Mesendoderm (in vitro differentiated cells): Measurements from ENCODE around the gene ATG101. TPM values are rescaled to one million over a fixed set of nuclear protein-coding genes. Genes with fewer than 3 reads are reported as not detected.

Experiments
- DNase-seq: peaks from one replicate; pipeline ENCODE4 v3.0.0; 2013
- H2AK5ac ChIP-seq: 2 replicates; pipeline ENCODE4 v1.6.1; 2013; ENCODE audit warnings: low read length, inconsistent platforms
- H2BK120ac ChIP-seq: 2 replicates; pipeline ENCODE4 v1.6.1; 2013; ENCODE audit warnings: low read depth, mild to moderate bottlenecking, low read length, moderate library complexity, mixed read lengths
- H2BK15ac ChIP-seq: replicated peaks from 2 replicates; pipeline ENCODE4 v1.6.1; 2013; ENCODE audit warnings: low read depth, mild to moderate bottlenecking, moderate library complexity
- H2BK5ac ChIP-seq: 2 replicates; pipeline ENCODE4 v1.6.1; 2013; ENCODE audit warnings: low read length, inconsistent platforms
- H3K18ac ChIP-seq: 2 replicates; pipeline ENCODE4 v1.6.1; 2013; ENCODE audit warnings: mild to moderate bottlenecking, low read length, mixed read lengths
- H3K23ac ChIP-seq: one replicate; pipeline ENCODE4 v1.6.1; 2013; ENCODE audit warnings: low read length
- H3K27ac ChIP-seq: 2 replicates; pipeline ENCODE4 v1.5.1; 2013; ENCODE audit warnings: low read depth, mild to moderate bottlenecking, inconsistent platforms, low read length, moderate library complexity
- H3K27me3 ChIP-seq: 2 replicates; pipeline ENCODE4 v1.6.1; 2013; ENCODE audit warnings: low read length, control low read depth, mild to moderate bottlenecking, inconsistent platforms; ENCODE audit not compliant: insufficient read depth, poor library complexity
- H3K36me3 ChIP-seq: 2 replicates; pipeline ENCODE4 v1.6.1; 2013; ENCODE audit warnings: low read length, inconsistent platforms; ENCODE audit not compliant: control insufficient read depth, insufficient read depth
- H3K4ac ChIP-seq: one replicate; pipeline ENCODE4 v1.6.1; 2013; ENCODE audit warnings: low read depth, mild to moderate bottlenecking, low read length, moderate library complexity
- H3K4me1 ChIP-seq: 2 replicates; pipeline ENCODE4 v1.6.1; 2013; ENCODE audit warnings: low read depth, low read length, inconsistent platforms; ENCODE audit not compliant: control insufficient read depth
- H3K4me2 ChIP-seq: 2 replicates; pipeline ENCODE4 v1.6.1; 2013; ENCODE audit warnings: low read length
- H3K4me3 ChIP-seq: 2 replicates; pipeline ENCODE4 v1.5.1; 2013; ENCODE audit warnings: mild to moderate bottlenecking, low read length
- H3K56ac ChIP-seq: one replicate; pipeline ENCODE4 v1.6.1; 2013; ENCODE audit warnings: low read length
- H3K79me1 ChIP-seq: 2 replicates; pipeline ENCODE4 v1.6.1; 2013; ENCODE audit warnings: low read length, inconsistent platforms
- H3K79me2 ChIP-seq: 2 replicates; pipeline ENCODE4 v1.6.1; 2013; ENCODE audit warnings: mild to moderate bottlenecking, low read length; ENCODE audit not compliant: control insufficient read depth, insufficient read depth
- H3K9ac ChIP-seq: 2 replicates; pipeline ENCODE4 v1.6.1; 2013; ENCODE audit warnings: low read length, inconsistent platforms
- H4K5ac ChIP-seq: one replicate; pipeline ENCODE4 v1.6.1; 2013; ENCODE audit warnings: low read length
- H4K8ac ChIP-seq: one replicate; pipeline ENCODE4 v1.6.1; 2013; ENCODE audit warnings: low read depth, mild to moderate bottlenecking, control low read depth, low read length, moderate library complexity
- whole genome bisulfite sequencing: extraction: QIAGEN DNeasy Blood & Tissue Kit; methylation state at CpG from one replicate; pipeline ENCODE4 v1.1.7; 2013; ENCODE audit warnings: low lambda C conversion rate, missing lambda C conversion rate; ENCODE audit not compliant: insufficient coverage; ENCODE audit errors: extremely low coverage; 5-methylcytosine and 5-hydroxymethylcytosine counted together
- polyA plus RNA-seq, 2 experiments: library from polyadenylated mRNA; stranded (reverse); fragments of 200-250 nt; gene quantifications; one replicate each; pipeline ENCODE4 v1.2.3, GENCODE V29; 2013

The ATG101 gene, protein sequence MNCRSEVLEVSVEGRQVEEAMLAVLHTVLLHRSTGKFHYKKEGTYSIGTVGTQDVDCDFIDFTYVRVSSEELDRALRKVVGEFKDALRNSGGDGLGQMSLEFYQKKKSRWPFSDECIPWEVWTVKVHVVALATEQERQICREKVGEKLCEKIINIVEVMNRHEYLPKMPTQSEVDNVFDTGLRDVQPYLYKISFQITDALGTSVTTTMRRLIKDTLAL
- polyA plus RNA-seq (2013, experiment 1 of 2) = 30.6 TPM
- polyA plus RNA-seq (2013, experiment 2 of 2) = 30.0 TPM

GRCh38 chr12:52069327-52070184 lies at the start of gene ATG101:
Gene ATG101 (plus strand): TSS chr12:52069978. CDS start chr12:52073651, 3,673 bp downstream.
- WGBS = no CpG with 5 or more reads among the region's 60 CpGs
- DNase-seq = peak; percentile 98

DNA sequence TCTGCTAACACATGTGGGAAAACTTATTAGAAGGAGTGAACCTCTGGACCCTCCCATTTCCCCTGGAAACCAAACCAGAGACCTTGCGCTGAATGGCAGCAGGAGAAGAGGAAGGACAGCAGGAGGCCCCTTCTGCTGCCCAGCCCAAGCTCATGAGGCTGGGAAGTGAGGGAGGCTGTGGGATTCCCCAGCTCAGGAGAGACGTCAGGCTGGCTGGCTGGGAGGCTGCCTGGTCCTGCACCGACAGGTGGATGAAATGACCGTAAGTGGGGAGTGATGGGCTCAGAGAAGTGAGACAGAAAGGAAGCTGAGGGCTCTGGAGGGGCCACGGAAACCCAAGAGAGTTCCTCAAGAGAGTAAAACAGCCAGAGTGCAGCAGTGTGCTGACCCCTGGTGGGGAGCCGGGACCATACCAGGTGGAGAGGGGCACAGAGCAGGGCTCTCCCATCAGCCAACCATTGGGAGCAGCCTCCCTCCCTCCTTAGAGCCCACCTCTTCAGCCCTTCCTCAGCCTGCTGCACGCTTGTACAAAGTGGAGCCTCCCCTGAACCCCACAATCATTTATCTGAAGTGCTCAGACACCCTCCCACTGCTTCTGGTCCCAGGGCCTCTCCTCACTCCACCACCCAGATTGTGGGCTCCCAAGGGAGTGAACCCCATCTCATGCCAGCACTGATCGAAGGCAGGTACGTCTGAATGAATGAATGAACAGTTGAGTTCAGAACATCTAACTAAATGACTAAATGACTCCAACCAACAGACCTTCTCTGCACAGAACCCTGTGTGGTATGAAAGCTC lies 49.0 kb upstream of the ATG101 start:
- no peaks in the 10 kb centered on the region for H3K27me3 ChIP-seq
- no peak overlapping the region for H3K27ac ChIP-seq
- peak; percentile 85 for DNase-seq
- H3K4me2 ChIP-seq = no peak overlapping the region
- no peak overlapping the region for H2BK15ac ChIP-seq
- WGBS = no CpG with 5 or more reads among the region's 9 CpGs
- H2BK120ac ChIP-seq = no peak overlapping the region
- no peak overlapping the region for H3K56ac ChIP-seq
- no peak overlapping the region for H2BK5ac ChIP-seq
- no peak overlapping the region for H3K23ac ChIP-seq
- H4K5ac ChIP-seq = no peak overlapping the region
- H3K18ac ChIP-seq = no peak overlapping the region
- no peaks in the 10 kb centered on the region for H3K79me2 ChIP-seq
- H4K8ac ChIP-seq = no peak overlapping the region
- H2AK5ac ChIP-seq = no peak overlapping the region
- H3K4me1 ChIP-seq = no peaks in the 10 kb centered on the region
- H3K4me3 ChIP-seq = no peak overlapping the region
- no peak overlapping the region for H3K9ac ChIP-seq
- H3K36me3 ChIP-seq = no peaks in the 10 kb centered on the region
- H3K4ac ChIP-seq = no peak overlapping the region
- H3K79me1 ChIP-seq = no peaks in the 10 kb centered on the region

More at GRCh38 chr12:52069327-52070184, at the start of gene ATG101:
- H3K27ac ChIP-seq = no peak within 1 kb of the TSS
- H4K5ac ChIP-seq = no peak within 1 kb of the TSS
- no peak within 1 kb of the TSS for H3K4ac ChIP-seq
- peaks cover 6% of the 10 kb centered on the region for H3K4me1 ChIP-seq
- H2BK15ac ChIP-seq = no peak within 1 kb of the TSS
- H3K18ac ChIP-seq = peak within 1 kb of the TSS; percentile 3
- peak within 1 kb of the TSS; percentile 99 for H3K4me2 ChIP-seq
- peak within 1 kb of the TSS; percentile 95 for H3K23ac ChIP-seq
- peak within 1 kb of the TSS; percentile 62 for H2AK5ac ChIP-seq
- peaks cover 35% of the 10 kb centered on the region for H3K79me2 ChIP-seq
- peak within 1 kb of the TSS; percentile 98 for H3K56ac ChIP-seq
- H4K8ac ChIP-seq = no peak within 1 kb of the TSS
- H2BK5ac ChIP-seq = peak within 1 kb of the TSS; percentile 92
- peak within 1 kb of the TSS; percentile 33 for H2BK120ac ChIP-seq
- H3K36me3 ChIP-seq = peaks cover 4% of the 10 kb centered on the region
- peaks cover 23% of the 10 kb centered on the region for H3K79me1 ChIP-seq
- peak within 1 kb of the TSS; percentile 97 for H3K9ac ChIP-seq
- H3K27me3 ChIP-seq = no peaks in the 10 kb centered on the region
- peak within 1 kb of the TSS; percentile 96 for H3K4me3 ChIP-seq

- H2AK5ac ChIP-seq = no peak overlapping the region
- H4K5ac ChIP-seq = no peak overlapping the region
- H3K56ac ChIP-seq = peak overlapping the region; percentile 19
- no peaks in the 10 kb centered on the region for H3K79me2 ChIP-seq
- no peaks in the 10 kb centered on the region for H3K27me3 ChIP-seq
- no peak overlapping the region for H3K18ac ChIP-seq
- peaks cover 2% of the 10 kb centered on the region for H3K4me1 ChIP-seq
- H3K27ac ChIP-seq = no peak overlapping the region
- H3K36me3 ChIP-seq = no peaks in the 10 kb centered on the region
- no peak overlapping the region for H2BK15ac ChIP-seq
- no CpG with 5 or more reads among the region's 14 CpGs for WGBS
- H3K9ac ChIP-seq = peak overlapping the region; percentile 3
- peak overlapping the region; percentile 36 for H3K4me2 ChIP-seq
- no peak overlapping the region for H3K4me3 ChIP-seq
- H4K8ac ChIP-seq = no peak overlapping the region
- no peaks in the 10 kb centered on the region for H3K79me1 ChIP-seq
- no peak overlapping the region for H3K4ac ChIP-seq
- H2BK5ac ChIP-seq = no peak overlapping the region
- H3K23ac ChIP-seq = no peak overlapping the region
- no peak overlapping the region for H2BK120ac ChIP-seq
- DNase-seq = peak; percentile 50
These were observed 47.0 kb upstream of the ATG101 start for GRCh38 chr12:52022841-52023181.

DNA sequence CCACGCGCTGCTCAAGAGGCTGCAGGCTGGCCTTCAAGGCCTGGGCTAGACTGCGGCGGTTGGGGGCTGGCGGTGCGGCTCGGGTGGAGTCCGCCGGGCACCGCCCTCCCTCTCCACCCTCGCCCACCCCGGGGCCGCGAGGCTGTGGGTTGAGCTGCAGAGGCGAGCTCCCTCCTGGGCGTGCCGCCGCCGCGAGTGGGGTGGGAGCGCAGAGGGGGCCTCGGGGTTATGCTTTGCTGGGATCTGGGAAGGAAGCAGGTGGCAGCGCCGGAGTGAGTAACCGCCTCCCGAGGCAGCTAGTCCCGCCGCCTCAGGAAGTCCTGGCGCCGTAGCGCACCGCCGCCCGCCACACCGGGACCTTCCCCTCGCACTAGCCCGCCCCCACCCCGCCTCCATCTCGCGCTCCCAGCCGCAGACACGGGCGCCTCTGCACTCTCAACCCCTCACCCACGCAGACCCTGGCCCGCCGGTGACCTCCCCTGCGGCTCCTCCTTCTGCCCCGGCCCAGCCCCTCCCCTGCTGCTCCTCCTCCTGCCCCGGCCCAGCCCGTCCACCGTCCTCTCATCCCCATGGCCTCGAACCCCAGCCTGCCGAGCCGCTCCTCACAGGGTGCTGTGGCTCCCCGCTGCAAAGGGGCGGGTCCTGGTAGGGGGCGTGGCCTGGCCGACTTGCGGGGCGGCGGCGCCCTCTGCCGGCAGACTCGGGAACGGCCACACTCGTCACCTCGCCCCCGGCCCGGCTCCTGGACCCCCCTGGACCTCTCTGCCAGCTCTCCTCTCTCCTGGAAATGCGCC lies 46.4 kb upstream of the ATG101 start:
- Histone ChIP-seq H2AK5ac (no peak overlapping the region), H3K79me1 (no peaks in the 10 kb centered on the region), H3K4me1 (peaks cover 2% of the 10 kb centered on the region), H2BK120ac (no peak overlapping the region), H4K8ac (no peak overlapping the region), H4K5ac (no peak overlapping the region), H3K4ac (no peak overlapping the region), H3K27ac (no peak overlapping the region), H3K4me2 (peak overlapping the region; percentile 36), H3K18ac (no peak overlapping the region), H3K36me3 (no peaks in the 10 kb centered on the region), H3K27me3 (no peaks in the 10 kb centered on the region), H3K23ac (no peak overlapping the region), H2BK5ac (no peak overlapping the region), H3K4me3 (no peak overlapping the region), H3K79me2 (no peaks in the 10 kb centered on the region), H3K9ac (peak overlapping the region; percentile 53), H3K56ac (peak overlapping the region; percentile 52), H2BK15ac (no peak overlapping the region)
- peak; percentile 80 for DNase-seq
- WGBS = no CpG with 5 or more reads among the region's 70 CpGs

DNA sequence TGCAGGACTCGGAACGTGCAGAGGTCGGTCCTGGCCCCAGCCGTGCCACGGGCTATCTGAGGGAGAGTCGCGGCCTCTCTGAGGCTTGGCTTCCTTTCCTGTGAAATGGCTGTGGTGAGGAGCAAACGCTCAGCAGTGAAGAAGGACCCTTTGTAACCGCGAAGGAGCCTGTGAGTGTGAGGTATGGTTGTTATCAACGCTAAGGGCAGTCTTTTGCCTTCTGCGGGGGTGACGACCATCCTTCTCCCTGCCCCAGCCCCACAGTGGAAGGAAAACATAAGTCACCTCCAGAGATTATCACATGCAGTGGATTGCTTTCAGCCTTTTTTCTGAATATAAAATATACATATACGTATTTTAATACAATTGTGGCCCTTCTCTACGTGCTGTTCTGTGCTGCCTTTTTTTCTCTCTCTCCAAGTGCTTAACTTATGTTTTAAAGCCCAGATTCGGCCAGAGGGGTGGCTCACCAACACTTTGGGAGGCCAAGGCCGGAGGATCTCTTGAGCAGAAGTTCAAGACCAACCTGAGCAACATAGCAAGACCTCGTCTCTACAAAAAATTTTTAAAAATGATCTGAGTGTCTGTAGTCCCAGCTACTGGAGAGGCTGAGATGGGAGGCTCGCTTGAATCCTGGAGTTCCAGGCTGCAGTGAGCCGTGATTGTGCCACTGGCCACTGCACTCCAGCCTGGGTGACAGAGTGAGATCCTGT lies 45.6 kb upstream of the ATG101 start:
- Histone ChIP-seq H3K18ac (no peak overlapping the region), H2AK5ac (no peak overlapping the region), H3K36me3 (no peaks in the 10 kb centered on the region), H3K56ac (peak overlapping the region; percentile 52), H2BK120ac (no peak overlapping the region), H3K4me3 (no peak overlapping the region), H2BK5ac (no peak overlapping the region), H3K27ac (no peak overlapping the region), H3K23ac (no peak overlapping the region), H4K8ac (no peak overlapping the region), H3K79me2 (no peaks in the 10 kb centered on the region), H3K79me1 (no peaks in the 10 kb centered on the region), H3K9ac (peak overlapping the region; percentile 53), H3K4me2 (peak overlapping the region; percentile 19), H4K5ac (no peak overlapping the region), H3K4me1 (peaks cover 2% of the 10 kb centered on the region), H2BK15ac (no peak overlapping the region), H3K4ac (no peak overlapping the region), H3K27me3 (no peaks in the 10 kb centered on the region)
- DNase-seq = no peak
- WGBS = no CpG with 5 or more reads among the region's 20 CpGs
